Measurements from ENCODE around the gene RSF1.

The RSF1 gene

GRCh38 chr11:77778118-77778517 is 42.4 kb downstream of the RSF1 start:
- no peak for TF ChIP-seq CTCF (IDR thresholded peaks at IDR 0.05; ENCODE audit: borderline replicate concordance, control extremely low read depth, extremely low read depth, insufficient read depth, missing control alignments)
- in situ Hi-C loops (cut with MboI; ENCODE audit: low sequenced_read_pairs, unreplicated experiment) = no loop called here
- no peak for DNase-seq (ENCODE audit: low spot score)

GRCh38 chr11:77776455-77776854 is 44.1 kb downstream of the RSF1 start:
- in situ Hi-C loops (cut with MboI; ENCODE audit: low sequenced_read_pairs, unreplicated experiment) = no loop called here
- peak; percentile 30 for DNase-seq (ENCODE audit: low spot score)
- no peak for TF ChIP-seq CTCF (IDR thresholded peaks at IDR 0.05; ENCODE audit: borderline replicate concordance, control extremely low read depth, extremely low read depth, insufficient read depth, missing control alignments)

GRCh38 chr11:77775936-77776335 is 44.6 kb downstream of the RSF1 start:
- no peak for DNase-seq (ENCODE audit: low spot score)
- in situ Hi-C loops (cut with MboI; ENCODE audit: low sequenced_read_pairs, unreplicated experiment) = no loop called here
- TF ChIP-seq CTCF (IDR thresholded peaks at IDR 0.05; ENCODE audit: borderline replicate concordance, control extremely low read depth, extremely low read depth, insufficient read depth, missing control alignments) = no peak

- no peak for DNase-seq (ENCODE audit: low spot score)
- in situ Hi-C loops (cut with MboI; ENCODE audit: low sequenced_read_pairs, unreplicated experiment) = no loop called here
- no peak for TF ChIP-seq CTCF (IDR thresholded peaks at IDR 0.05; ENCODE audit: borderline replicate concordance, control extremely low read depth, extremely low read depth, insufficient read depth, missing control alignments)
Measured at GRCh38 chr11:77771135-77771534, 49.4 kb downstream of the RSF1 start.

GRCh38 chr11:77770629-77771028 is 49.9 kb downstream of the RSF1 start:
- in situ Hi-C loops (cut with MboI; ENCODE audit: low sequenced_read_pairs, unreplicated experiment) = no loop called here
- no peak for TF ChIP-seq CTCF (IDR thresholded peaks at IDR 0.05; ENCODE audit: borderline replicate concordance, control extremely low read depth, extremely low read depth, insufficient read depth, missing control alignments)
- no peak for DNase-seq (ENCODE audit: low spot score)

GRCh38 chr11:77762426-77762825 is 58.1 kb downstream of the RSF1 start:
- no peak for DNase-seq (ENCODE audit: low spot score)
- in situ Hi-C loops (cut with MboI; ENCODE audit: low sequenced_read_pairs, unreplicated experiment) = no loop called here
- no peak for TF ChIP-seq CTCF (IDR thresholded peaks at IDR 0.05; ENCODE audit: borderline replicate concordance, control extremely low read depth, extremely low read depth, insufficient read depth, missing control alignments)

- in situ Hi-C loops (cut with MboI; ENCODE audit: low sequenced_read_pairs, unreplicated experiment) = no loop called here
- no peak for TF ChIP-seq CTCF (IDR thresholded peaks at IDR 0.05; ENCODE audit: borderline replicate concordance, control extremely low read depth, extremely low read depth, insufficient read depth, missing control alignments)
- DNase-seq (ENCODE audit: low spot score) = no peak
Measured at GRCh38 chr11:77761491-77761890, 59.0 kb downstream of the RSF1 start.

Data from GM13976 (cell line).